ENCODE data around the gene RNF220. TPM values are rescaled to one million over a fixed set of nuclear protein-coding genes. Genes with fewer than 3 reads are reported as not detected.

RNF220 gene
- total RNA-seq, 4 donors from 2014 or later, result 54.2 to 94.0 (median 88.8) TPM

- DNase-seq (ENCODE audit: low spot score), result no peak
- TF ChIP-seq, protein P1, sequence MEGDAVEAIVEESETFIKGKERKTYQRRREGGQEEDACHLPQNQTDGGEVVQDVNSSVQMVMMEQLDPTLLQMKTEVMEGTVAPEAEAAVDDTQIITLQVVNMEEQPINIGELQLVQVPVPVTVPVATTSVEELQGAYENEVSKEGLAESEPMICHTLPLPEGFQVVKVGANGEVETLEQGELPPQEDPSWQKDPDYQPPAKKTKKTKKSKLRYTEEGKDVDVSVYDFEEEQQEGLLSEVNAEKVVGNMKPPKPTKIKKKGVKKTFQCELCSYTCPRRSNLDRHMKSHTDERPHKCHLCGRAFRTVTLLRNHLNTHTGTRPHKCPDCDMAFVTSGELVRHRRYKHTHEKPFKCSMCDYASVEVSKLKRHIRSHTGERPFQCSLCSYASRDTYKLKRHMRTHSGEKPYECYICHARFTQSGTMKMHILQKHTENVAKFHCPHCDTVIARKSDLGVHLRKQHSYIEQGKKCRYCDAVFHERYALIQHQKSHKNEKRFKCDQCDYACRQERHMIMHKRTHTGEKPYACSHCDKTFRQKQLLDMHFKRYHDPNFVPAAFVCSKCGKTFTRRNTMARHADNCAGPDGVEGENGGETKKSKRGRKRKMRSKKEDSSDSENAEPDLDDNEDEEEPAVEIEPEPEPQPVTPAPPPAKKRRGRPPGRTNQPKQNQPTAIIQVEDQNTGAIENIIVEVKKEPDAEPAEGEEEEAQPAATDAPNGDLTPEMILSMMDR (IDR thresholded peaks at IDR 0.05), result no peak
- no peak for ATAC-seq (ENCODE audit: low FRiP score)
These were observed 237.9 kb downstream of the RNF220 start for GRCh38 chr1:44642925-44643324.

DNA sequence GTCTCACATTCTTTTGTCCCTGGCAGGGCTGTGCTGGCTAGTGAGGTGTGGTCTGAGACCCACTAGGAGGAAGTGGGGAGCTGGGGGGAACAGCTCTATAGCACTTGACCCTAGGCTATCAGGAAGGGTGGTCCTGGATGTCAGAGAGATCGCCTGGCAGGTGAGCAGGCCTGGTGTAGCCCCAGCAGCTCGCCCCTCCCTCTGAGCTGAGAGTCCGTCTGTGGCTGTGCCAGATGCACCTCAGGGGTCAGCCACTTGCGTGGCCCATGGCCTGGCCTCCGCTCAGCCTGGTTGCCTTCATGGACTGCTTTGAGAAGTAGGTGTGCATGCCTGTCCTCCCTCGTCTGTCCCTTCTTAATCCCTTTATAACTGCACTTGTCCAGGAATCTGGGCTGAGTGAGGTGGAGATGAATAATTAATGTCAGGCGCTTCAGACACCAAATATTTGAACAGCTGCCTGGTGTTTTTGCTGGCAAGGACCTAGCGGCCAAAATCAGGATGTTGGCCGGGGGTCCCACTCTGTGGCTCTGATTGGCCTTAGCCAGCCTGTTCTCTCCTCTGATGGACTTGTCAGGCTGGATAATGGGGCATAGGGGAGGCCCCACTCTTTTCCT lies 238.8 kb downstream of the RNF220 start:
- ATAC-seq (ENCODE audit: low FRiP score) (no peak), DNase-seq (ENCODE audit: low spot score) (no peak)
- TF ChIP-seq, protein P1 (IDR thresholded peaks at IDR 0.05), result no peak

DNA sequence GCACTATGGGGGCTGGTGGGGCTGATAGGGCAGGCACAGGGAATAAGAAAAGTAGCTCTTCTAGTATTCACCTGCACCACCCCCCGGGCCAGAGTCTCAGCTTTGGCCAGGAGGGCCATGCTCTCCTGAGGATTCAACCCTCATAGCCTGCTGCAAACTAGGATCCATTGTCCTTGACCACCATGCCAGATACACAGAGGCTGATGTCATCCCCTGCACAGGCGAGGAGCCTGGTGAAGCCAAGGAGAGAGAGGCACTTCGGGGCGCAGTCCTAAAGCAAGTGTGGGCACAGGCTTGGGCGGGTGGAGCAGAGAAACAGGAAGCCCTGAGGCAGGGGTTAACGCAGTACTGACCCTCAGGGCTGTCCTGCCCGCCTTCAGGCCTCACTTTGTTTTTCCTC lies 239.8 kb downstream of the RNF220 start:
- TF ChIP-seq, protein P1 (IDR thresholded peaks at IDR 0.05), result no peak
- ATAC-seq (ENCODE audit: low FRiP score) (no peak), DNase-seq (ENCODE audit: low spot score) (no peak)

- DNase-seq (ENCODE audit: low spot score) (no peak), ATAC-seq (ENCODE audit: low FRiP score) (peak; percentile 65)
- TF ChIP-seq, protein P1 (IDR thresholded peaks at IDR 0.05), result no peak
These were observed 240.6 kb downstream of the RNF220 start for GRCh38 chr1:44645476-44646244.

GRCh38 chr1:44646261-44647110 lies 241.4 kb downstream of the RNF220 start:
- TF ChIP-seq, protein P1 (IDR thresholded peaks at IDR 0.05), result no peak
- no peak for DNase-seq (ENCODE audit: low spot score)
- ATAC-seq (ENCODE audit: low FRiP score), result peak; percentile 90

GRCh38 chr1:44647896-44648295 lies 242.8 kb downstream of the RNF220 start:
- DNase-seq (ENCODE audit: low spot score), result no peak
- TF ChIP-seq, protein P1 (IDR thresholded peaks at IDR 0.05), result no peak
- ATAC-seq (ENCODE audit: low FRiP score), result no peak

Data from omental fat pad (tissue), 4 donors.